Body of pancreas (tissue), 4 donors: ENCODE measurements around the gene MSMO1. TPM values are rescaled to one million over a fixed set of nuclear protein-coding genes. Genes with fewer than 3 reads are reported as not detected.

Experiments used
- ATAC-seq: fragments of 150-250 bp; one replicate; pipeline ENCODE4 v1.9.1; 2016
- DNase-seq, 4 donors: peaks; one replicate each; pipeline ENCODE4 v3.0.0-alpha.2; 2019
- H3K27ac ChIP-seq, 4 donors: fragments of 200-600 bp; sonication (generic); 1 replicate in 3 of 4; 2 replicates in 1 of 4; pipeline versions ENCODE4 v1.5.1 to v1.6.1; 2016 to 2019; ENCODE audit warnings: mild to moderate bottlenecking in 1 of 4, mixed read lengths in 1 of 4, moderate library complexity in 1 of 4
- H3K27me3 ChIP-seq, 2 donors: fragments of 200-600 bp; sonication (generic); one replicate each; pipeline ENCODE4 v1.6.0; 2016; ENCODE audit warnings: mild to moderate bottlenecking in 1 of 2
- H3K36me3 ChIP-seq, 2 donors: fragments of 200-600 bp; sonication (generic); replicated peaks in 1 of 2; 2 replicates each; pipeline ENCODE4 v1.5.1; 2016; ENCODE audit warnings: low read depth in 2 of 2; ENCODE audit not compliant: insufficient read depth in 1 of 2
- H3K4me1 ChIP-seq: fragments of 200-600 bp; sonication (generic); one replicate; pipeline ENCODE4 v1.6.0; 2016
- H3K4me3 ChIP-seq, 2 donors: fragments of 200-600 bp; sonication (generic); 1 replicate in 1 of 2; 2 replicates in 1 of 2; pipeline ENCODE4 v1.5.1; 2016 to 2019
- H3K9me3 ChIP-seq, 3 donors: fragments of 200-600 bp; sonication (generic); 1 replicate in 2 of 3; 2 replicates in 1 of 3; pipeline ENCODE4 v1.5.1; 2016
- CTCF ChIP-seq, 7 experiments: fragments of 450-650 bp in 4 of 7; fragments of 200-600 bp in 3 of 7; sonication (generic) in 3 of 7; IDR thresholded peaks; one replicate each; pipeline ENCODE4 v1.5.1; 2016 to 2019; ENCODE audit warnings: antibody characterized with exemption in 7 of 7
- POLR2A ChIP-seq, 3 donors: fragments of 450-650 bp; IDR thresholded peaks; one replicate each; pipeline ENCODE4 v1.6.1; 2016; ENCODE audit warnings: antibody characterized with exemption in 3 of 3, mild to moderate bottlenecking in 2 of 3
- WGBS, 2 donors: methylation state at CpG; one replicate each; pipeline ENCODE4 v1.1.5; 2017; 5-methylcytosine and 5-hydroxymethylcytosine counted together
- intact Hi-C: fragments of 100-400 bp; cut with DNase I; formaldehyde crosslinking; loops from one replicate; pipeline ENCODE4 v1.15.1; 2023
- microRNA counts, 2 donors: library from miRNA; unstranded; fragments of <30 nt; microRNA quantifications; one replicate each; lab custom pipeline; 2017
- microRNA-seq, 2 donors: library from miRNA; unstranded; fragments of <30 nt; microRNA quantifications; one replicate each; pipeline ENCODE4, GENCODE V29; 2016; ENCODE audit warnings: borderline number of aligned reads in 2 of 2, borderline replicate concordance in 2 of 2
- small RNA-seq: library from RNA; depleted of rRNA; stranded (forward); fragments of <200 nt; gene quantifications from one replicate; pipeline ENCODE3, GENCODE V24; 2016
- total RNA-seq, 2 donors: library from RNA; depleted of rRNA; stranded (reverse); fragments of >200 nt; gene quantifications; one replicate each; pipeline ENCODE4 v1.1.0, GENCODE V29; 2016

MSMO1 gene
- total RNA-seq, 2 donors from 2014 or later: 16.1 to 22.1 TPM

GRCh38 chr4:165384186-165384585 lies 56.7 kb downstream of the MSMO1 start:
- Histone ChIP-seq H3K9me3 (no peaks in the 10 kb centered on the region), H3K4me3 (no peak overlapping the region), H3K27me3 (no peaks in the 10 kb centered on the region), H3K4me1 (peaks cover 14% of the 10 kb centered on the region), H3K36me3 (no peaks in the 10 kb centered on the region), H3K27ac (no peak overlapping the region)
- no peak for TF ChIP-seq CTCF (IDR thresholded peaks at IDR 0.05)
- TF ChIP-seq POLR2A (IDR thresholded peaks at IDR 0.05): no peak
- intact Hi-C loops: no loop called here
- 76 to 80% methylated on average over 3 of the region's 3 CpGs for WGBS, 2 donors
- DNase-seq: no peak
- no peak for ATAC-seq

GRCh38 chr4:165384598-165384997 lies 57.1 kb downstream of the MSMO1 start:
- WGBS, 2 donors: 88 to 95% methylated on average over 1 of the region's 1 CpG
- H3K27ac ChIP-seq: no peak overlapping the region
- DNase-seq (no peak), ATAC-seq (no peak)
- H3K4me3 ChIP-seq: no peak overlapping the region
- H3K9me3 ChIP-seq: no peaks in the 10 kb centered on the region
- no peaks in the 10 kb centered on the region for H3K36me3 ChIP-seq
- H3K27me3 ChIP-seq: no peaks in the 10 kb centered on the region
- H3K4me1 ChIP-seq: peaks cover 14% of the 10 kb centered on the region
- TF ChIP-seq POLR2A (IDR thresholded peaks at IDR 0.05) (no peak), CTCF (IDR thresholded peaks at IDR 0.05) (no peak)
- intact Hi-C loops: no loop called here

- no peaks in the 10 kb centered on the region for H3K36me3 ChIP-seq
- intact Hi-C loops: no loop called here
- DNase-seq (no peak), ATAC-seq (no peak)
- no peak overlapping the region for H3K4me3 ChIP-seq
- no peak overlapping the region for H3K27ac ChIP-seq
- H3K27me3 ChIP-seq: no peaks in the 10 kb centered on the region
- peaks cover 9% of the 10 kb centered on the region for H3K4me1 ChIP-seq
- 90 to 93% methylated on average over 4 of the region's 4 CpGs for WGBS, 2 donors
- no peak for TF ChIP-seq CTCF (IDR thresholded peaks at IDR 0.05)
- TF ChIP-seq POLR2A (IDR thresholded peaks at IDR 0.05): no peak
- H3K9me3 ChIP-seq: no peaks in the 10 kb centered on the region
Observed at GRCh38 chr4:165385126-165385525, 57.7 kb downstream of the MSMO1 start.

- Histone ChIP-seq H3K4me1 (no peaks in the 10 kb centered on the region), H3K9me3 (no peaks in the 10 kb centered on the region), H3K27ac (no peak overlapping the region), H3K27me3 (no peaks in the 10 kb centered on the region), H3K4me3 (no peak overlapping the region), H3K36me3 (no peaks in the 10 kb centered on the region)
- no peak for TF ChIP-seq POLR2A (IDR thresholded peaks at IDR 0.05)
- no peak for TF ChIP-seq CTCF (IDR thresholded peaks at IDR 0.05)
- ATAC-seq: no peak
- 95% methylated on average over 1 of the region's 1 CpG for WGBS, 2 donors
- no peak for DNase-seq
- intact Hi-C loops: no loop called here
Observed at GRCh38 chr4:165386328-165386727, 58.9 kb downstream of the MSMO1 start.

GRCh38 chr4:165388756-165389155 lies 61.3 kb downstream of the MSMO1 start:
- DNase-seq: no peak
- no peak overlapping the region for H3K4me3 ChIP-seq
- no peaks in the 10 kb centered on the region for H3K27me3 ChIP-seq
- no peak overlapping the region for H3K27ac ChIP-seq
- H3K36me3 ChIP-seq: no peaks in the 10 kb centered on the region
- no peaks in the 10 kb centered on the region for H3K9me3 ChIP-seq
- intact Hi-C loops: no loop called here
- no peak for ATAC-seq
- H3K4me1 ChIP-seq: no peaks in the 10 kb centered on the region
- TF ChIP-seq POLR2A (IDR thresholded peaks at IDR 0.05) (no peak), CTCF (IDR thresholded peaks at IDR 0.05) (no peak)

MicroRNAs encoded within 50 kb of the gene (microRNA counts, 767-probe panel; counts per million panel counts)
- microRNA hsa-miR-578 (lab: Ali Mortazavi, UCI): 0 to 736 counts per million in 2 donors

Small RNA genes within 50 kb of the gene (microRNA-seq; reads per million reads assigned to microRNA genes)
- gene MIR578: 0 reads per million in 2 donors

Small RNA genes within 50 kb of the gene (small RNA-seq; reads per million reads assigned to genes)
- not detected for gene MIR578

Other genes with a start within 250 kb of the MSMO1 start
- 10 to 100 TPM in 1 of 2 donors, 1 to 10 TPM in 1; 5.9 to 13.5 TPM for gene TMEM192, start 214.8 kb upstream of the MSMO1 start, total RNA-seq
- 10 to 100 TPM in 1 of 2 donors, 1 to 10 TPM in 1; 9.1 to 17.1 TPM for gene KLHL2, start 120.1 kb upstream of the MSMO1 start, total RNA-seq
- gene CPE, start 51.3 kb downstream of the MSMO1 start, total RNA-seq: 100 to 1,000 TPM in 1 of 2 donors, 10 to 100 TPM in 1; 71.6 to 108 TPM